Measurements from ENCODE around the gene ESD.

Gene ESD

DNA sequence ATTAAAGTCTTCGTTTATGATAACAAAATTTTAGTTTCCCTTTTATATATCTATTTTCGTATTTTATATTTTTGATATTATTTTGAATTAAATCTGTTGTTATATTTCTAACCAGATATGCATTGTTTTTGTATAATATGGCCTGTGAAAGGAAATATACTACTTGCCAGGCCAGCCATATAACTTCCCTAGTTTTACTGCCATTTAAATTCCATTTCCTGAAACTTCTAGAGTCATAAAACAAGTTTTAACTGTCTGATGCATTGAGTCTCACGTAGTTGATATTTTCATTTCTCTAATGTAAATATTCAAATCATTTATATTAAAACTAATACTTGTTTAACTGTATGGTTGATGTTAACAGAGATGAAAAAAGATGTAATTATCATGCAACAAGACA is 13.5 kb downstream of the ESD start:
- DNase-seq: no peak
- TF ChIP-seq, protein P1, sequence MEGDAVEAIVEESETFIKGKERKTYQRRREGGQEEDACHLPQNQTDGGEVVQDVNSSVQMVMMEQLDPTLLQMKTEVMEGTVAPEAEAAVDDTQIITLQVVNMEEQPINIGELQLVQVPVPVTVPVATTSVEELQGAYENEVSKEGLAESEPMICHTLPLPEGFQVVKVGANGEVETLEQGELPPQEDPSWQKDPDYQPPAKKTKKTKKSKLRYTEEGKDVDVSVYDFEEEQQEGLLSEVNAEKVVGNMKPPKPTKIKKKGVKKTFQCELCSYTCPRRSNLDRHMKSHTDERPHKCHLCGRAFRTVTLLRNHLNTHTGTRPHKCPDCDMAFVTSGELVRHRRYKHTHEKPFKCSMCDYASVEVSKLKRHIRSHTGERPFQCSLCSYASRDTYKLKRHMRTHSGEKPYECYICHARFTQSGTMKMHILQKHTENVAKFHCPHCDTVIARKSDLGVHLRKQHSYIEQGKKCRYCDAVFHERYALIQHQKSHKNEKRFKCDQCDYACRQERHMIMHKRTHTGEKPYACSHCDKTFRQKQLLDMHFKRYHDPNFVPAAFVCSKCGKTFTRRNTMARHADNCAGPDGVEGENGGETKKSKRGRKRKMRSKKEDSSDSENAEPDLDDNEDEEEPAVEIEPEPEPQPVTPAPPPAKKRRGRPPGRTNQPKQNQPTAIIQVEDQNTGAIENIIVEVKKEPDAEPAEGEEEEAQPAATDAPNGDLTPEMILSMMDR (IDR thresholded peaks at IDR 0.05; ENCODE audit: low read depth, low read length): no peak
- Histone ChIP-seq H3K36me3 (peaks cover 4% of the 10 kb centered on the region), H3K27me3 (ENCODE audit: insufficient read depth, low read depth, severe bottlenecking) (no peaks in the 10 kb centered on the region), H3K4me3 (ENCODE audit: low read depth, low read length) (no peak overlapping the region), H3K9me3 (ENCODE audit: severe bottlenecking) (no peaks in the 10 kb centered on the region), H3K27ac (no peak overlapping the region)

DNA sequence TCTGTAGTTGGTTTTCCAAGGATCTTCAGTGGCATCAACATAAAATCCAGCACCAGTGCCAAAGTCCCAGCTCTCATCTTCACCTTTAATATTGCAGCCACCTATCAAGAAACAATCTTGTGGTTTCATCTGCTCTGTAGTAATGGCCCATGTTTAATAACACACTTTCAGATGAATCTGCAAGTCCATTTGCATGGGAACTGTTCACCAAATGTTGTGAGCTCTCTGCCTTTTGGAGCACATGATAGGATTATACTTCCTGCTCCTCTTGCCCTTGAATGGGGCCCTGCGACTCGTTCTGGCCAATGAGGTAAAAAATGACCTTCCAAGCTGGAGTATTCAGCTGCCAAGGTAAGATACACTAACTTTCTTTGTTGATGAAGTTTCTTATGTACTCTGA is 14.3 kb downstream of the ESD start:
- Histone ChIP-seq H3K27me3 (ENCODE audit: insufficient read depth, low read depth, severe bottlenecking) (no peaks in the 10 kb centered on the region), H3K9me3 (ENCODE audit: severe bottlenecking) (no peaks in the 10 kb centered on the region), H3K27ac (no peak overlapping the region), H3K36me3 (peaks cover 4% of the 10 kb centered on the region), H3K4me3 (ENCODE audit: low read depth, low read length) (no peak overlapping the region)
- no peak for DNase-seq
- TF ChIP-seq, protein P1 (IDR thresholded peaks at IDR 0.05; ENCODE audit: low read depth, low read length): no peak

DNA sequence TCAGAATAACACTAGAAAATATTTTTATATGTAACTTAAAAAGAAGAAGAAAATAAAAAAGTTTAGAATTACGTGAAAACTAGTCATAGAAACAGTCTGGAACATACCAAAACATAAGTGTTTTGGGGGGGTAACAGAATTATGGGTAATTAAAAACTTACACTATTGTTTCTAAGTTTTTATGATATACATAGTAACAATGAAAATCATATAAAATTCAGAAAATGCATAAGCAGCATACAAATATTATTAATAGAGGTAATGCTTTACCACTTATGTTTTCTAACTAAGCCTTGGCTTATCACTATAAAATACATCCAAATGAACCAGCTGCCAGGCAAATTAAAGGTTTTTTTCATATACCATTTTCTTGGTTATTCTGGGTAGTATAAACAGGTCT is 14.9 kb downstream of the ESD start:
- H3K9me3 ChIP-seq (ENCODE audit: severe bottlenecking): no peaks in the 10 kb centered on the region
- no peak for DNase-seq
- H3K36me3 ChIP-seq: peaks cover 4% of the 10 kb centered on the region
- TF ChIP-seq, protein P1 (IDR thresholded peaks at IDR 0.05; ENCODE audit: low read depth, low read length): no peak
- no peak overlapping the region for H3K27ac ChIP-seq
- no peaks in the 10 kb centered on the region for H3K27me3 ChIP-seq (ENCODE audit: insufficient read depth, low read depth, severe bottlenecking)
- H3K4me3 ChIP-seq (ENCODE audit: low read depth, low read length): no peak overlapping the region

DNA sequence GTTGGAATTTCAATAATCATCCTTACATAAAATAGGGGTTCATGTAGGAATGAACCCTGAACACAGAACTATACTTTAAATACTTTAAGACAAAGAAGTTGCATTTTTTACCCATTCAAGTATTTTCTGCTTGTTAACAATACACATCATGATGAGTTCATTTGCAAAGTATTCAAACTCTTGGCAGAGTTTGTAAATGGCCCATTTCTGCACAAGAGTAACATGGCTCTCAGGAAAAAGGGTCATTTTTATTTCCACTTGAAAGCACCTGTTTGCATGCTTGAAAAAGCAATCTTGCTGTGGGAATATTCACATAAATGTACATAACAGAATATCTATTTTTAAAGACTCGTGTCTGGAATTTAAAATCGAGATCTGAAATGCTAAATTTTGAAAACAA is 18.1 kb downstream of the ESD start:
- Histone ChIP-seq H3K27me3 (ENCODE audit: insufficient read depth, low read depth, severe bottlenecking) (no peaks in the 10 kb centered on the region), H3K27ac (no peak overlapping the region), H3K4me3 (ENCODE audit: low read depth, low read length) (no peak overlapping the region), H3K9me3 (ENCODE audit: severe bottlenecking) (no peaks in the 10 kb centered on the region), H3K36me3 (peaks cover 7% of the 10 kb centered on the region)
- TF ChIP-seq, protein P1 (IDR thresholded peaks at IDR 0.05; ENCODE audit: low read depth, low read length): no peak
- no peak for DNase-seq

DNA sequence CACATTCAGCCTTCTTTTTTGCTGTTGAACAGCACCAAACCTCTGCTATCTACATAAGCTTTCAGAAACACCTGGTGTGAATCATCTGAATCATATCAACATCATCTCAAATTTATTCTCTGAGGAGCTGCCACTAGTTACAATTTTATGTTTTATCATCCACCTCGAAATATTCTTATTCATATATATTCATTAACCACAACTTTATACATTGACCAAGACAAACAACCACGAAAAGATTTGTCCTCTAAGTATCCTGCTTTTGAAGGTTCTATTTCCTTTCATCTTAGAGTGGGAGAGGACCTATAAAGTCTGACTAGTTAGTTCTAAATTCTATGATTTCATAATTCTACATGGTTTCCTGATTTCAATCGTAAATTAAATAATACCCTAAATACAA is 18.9 kb downstream of the ESD start:
- H3K4me3 ChIP-seq (ENCODE audit: low read depth, low read length): no peak overlapping the region
- H3K27ac ChIP-seq: no peak overlapping the region
- TF ChIP-seq, protein P1 (IDR thresholded peaks at IDR 0.05; ENCODE audit: low read depth, low read length): no peak
- peaks cover 5% of the 10 kb centered on the region; the same call in 1 of the 2 replicates for H3K36me3 ChIP-seq
- no peaks in the 10 kb centered on the region for H3K27me3 ChIP-seq (ENCODE audit: insufficient read depth, low read depth, severe bottlenecking)
- no peak for DNase-seq
- no peaks in the 10 kb centered on the region for H3K9me3 ChIP-seq (ENCODE audit: severe bottlenecking)

DNA sequence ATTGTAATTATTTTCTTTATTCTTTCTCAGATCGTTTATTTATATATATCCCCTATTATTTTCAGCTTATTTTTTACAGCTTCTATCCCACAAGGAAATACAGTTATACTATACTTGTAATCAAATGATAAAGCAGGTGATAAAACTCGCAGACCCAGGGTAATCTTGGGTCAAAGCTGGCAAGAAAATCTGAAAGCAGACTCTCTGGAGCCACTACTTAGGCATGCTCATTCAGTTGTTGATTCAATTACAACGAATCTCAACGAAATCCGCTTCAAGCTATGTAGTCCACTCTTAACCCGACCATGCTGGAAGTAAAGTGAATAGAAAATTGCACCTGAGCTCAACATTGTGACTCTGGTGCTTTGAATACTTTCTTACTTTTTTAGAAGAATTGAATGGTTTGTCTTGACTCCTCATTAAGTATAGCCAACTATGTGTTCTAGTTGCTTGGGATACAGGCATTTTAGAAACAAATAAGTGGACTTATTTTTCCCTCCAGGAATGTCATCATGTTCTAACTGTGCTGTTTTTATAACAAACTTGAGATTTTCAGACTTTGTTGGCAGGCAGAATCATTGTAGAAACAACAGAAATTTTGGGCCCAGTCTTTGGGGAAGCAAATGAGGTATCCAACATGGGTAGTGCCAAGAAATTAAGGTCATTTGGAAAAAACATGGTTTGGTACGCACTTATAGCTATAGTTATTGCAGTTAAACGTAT is 21.4 kb downstream of the ESD start:
- Histone ChIP-seq H3K36me3 (peaks cover 5% of the 10 kb centered on the region; the same call in 1 of the 2 replicates), H3K27ac (peak overlapping the region; percentile 58), H3K4me3 (ENCODE audit: low read depth, low read length) (no peak overlapping the region), H3K9me3 (ENCODE audit: severe bottlenecking) (no peaks in the 10 kb centered on the region), H3K27me3 (ENCODE audit: insufficient read depth, low read depth, severe bottlenecking) (no peaks in the 10 kb centered on the region)
- peak; percentile 23 for DNase-seq
- TF ChIP-seq, protein P1 (IDR thresholded peaks at IDR 0.05; ENCODE audit: low read depth, low read length): no peak
